NCI-H146 treated with DMSO at 0.1 percent for 48 hours (cell line): Measurements from ENCODE around the gene SPPL2B.
A peak's percentile ranks its signal among the peaks of the same experiment; 100 is the strongest.
"Not testable (repeated sequence)": the region's sequence is repeated elsewhere in the genome, so short reads cannot be mapped to it uniquely, and the experiment has no call there.

ENCODE experiments used
- DNase-seq: peaks from one replicate; lab custom pipeline; 2025; ENCODE audit not compliant: unreplicated experiment; lab: John Stamatoyannopoulos, UW

Gene SPPL2B

DNA sequence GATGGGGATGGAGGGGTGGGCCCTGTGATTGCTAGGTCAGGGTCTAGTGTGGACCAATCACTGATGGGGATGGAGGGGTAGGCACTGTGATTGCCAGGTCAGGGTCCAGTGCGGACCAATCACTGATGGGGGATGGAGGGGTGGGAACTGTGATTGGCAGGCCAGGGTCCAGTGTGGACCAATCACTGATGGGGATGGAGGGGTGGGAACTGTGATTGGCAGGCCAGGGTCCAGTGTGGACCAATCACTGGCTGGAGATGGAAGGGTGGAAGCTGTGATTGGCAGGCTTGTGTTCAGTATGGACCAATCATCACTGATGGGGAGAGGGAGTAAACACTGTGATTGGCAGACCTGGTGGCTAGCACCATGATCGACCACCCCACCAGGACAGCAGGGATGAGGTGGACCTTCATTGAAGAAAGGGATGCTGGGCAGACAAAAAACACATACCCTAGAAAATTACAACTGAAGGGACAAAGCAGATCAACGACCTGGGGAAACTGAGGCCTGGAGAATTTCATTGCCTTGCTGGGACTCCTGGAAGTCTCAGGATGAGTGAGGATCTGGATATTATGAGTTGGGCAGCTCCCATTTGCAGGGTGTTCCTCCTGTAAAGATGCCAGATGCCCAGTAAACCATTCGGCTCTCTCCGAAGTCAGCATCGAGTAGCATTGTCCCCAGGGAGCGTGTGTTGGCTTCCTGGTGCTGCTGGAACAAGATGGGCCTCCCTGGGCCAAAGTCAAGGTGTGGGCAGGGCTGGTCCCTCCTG, 47.1 kb downstream of the SPPL2B start:
- DNase-seq: no peak

DNA sequence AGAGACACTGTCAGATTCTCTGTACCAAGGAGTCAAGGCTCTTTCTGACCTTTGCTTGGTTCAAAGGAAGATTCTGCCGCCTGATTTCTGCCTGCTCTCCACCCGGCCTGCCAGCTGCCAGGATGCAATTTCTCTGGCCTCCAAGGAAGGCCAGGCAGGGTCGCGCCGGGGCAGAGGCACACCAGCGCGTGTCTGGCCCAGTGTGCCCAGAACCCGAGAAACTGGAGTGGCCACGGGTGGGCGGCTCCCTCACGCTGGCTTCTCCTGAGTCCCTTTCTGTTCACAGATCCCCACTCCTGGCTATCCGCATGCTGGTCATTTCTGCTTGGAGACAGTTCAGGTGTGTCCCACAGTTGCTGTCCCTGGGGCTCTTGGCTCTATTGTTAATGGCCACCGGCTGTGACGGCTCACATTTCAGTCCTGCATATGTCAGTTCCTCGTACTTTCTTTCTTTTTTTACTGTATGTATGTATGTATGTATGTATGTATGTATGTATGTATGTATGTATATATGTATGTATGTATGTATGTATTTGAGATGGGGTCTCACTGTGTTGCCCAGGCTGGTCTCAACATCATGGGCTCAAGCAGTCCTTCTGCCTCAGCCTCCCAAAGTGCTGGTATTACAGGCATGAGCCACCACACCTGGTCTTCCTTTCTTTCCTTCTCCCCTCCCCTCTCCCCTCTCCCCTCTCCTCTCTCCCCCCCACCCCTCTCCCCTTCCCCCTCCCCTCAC, 48.5 kb downstream of the SPPL2B start:
- peak; percentile 7 for DNase-seq

DNA sequence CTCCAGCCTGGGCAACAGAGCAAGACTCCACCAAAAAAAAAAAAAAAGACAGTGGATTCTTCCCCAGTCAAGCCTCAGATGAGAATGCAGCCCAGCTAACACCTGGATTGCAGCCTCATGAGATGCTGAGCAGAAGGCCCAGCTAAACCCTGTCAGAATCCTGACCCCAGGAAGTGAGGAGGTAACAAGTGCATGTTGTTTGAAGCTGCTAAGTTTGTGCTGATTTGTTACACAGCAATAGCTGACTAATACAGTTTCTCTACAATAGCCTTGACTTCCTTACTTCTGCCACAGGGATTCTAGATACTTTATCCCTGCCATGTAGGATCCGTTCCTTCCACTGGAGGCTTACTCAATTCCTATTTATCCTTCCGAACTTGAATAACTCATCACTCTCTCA, 52.1 kb downstream of the SPPL2B start:
- no peak for DNase-seq

DNA sequence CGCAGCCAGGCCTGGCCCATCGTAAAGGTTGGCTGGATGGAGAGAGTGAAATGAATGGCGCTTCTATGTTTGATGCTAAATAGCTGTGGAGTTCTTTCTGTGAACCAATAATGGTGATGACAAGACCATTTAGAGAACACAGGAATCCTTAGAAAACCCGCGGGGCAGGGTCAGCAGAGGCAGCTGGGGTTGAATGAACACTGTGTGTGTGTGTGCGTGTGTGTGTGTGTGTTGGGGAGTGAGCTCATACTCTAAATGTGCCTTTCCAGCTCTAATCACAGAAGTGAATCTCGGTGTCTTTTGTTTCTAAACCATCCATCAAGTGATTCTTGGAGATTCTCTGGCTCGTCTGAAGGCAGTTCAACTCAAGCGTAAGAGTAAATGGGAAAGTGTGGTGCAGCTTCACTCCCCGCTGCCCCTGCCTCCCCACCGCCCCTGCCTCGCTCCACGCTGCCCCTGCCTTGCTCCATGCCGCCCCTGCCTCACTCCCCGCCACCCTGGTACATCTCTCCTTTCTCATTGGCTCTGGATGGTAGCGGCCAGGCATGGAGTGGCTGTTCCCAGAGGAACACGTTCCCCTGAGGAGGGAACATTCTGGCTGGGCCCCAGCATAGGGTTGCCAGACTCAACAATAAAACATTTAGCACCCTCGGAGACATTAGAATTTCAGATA, 52.8 kb downstream of the SPPL2B start:
- peak; percentile 24 for DNase-seq

DNA sequence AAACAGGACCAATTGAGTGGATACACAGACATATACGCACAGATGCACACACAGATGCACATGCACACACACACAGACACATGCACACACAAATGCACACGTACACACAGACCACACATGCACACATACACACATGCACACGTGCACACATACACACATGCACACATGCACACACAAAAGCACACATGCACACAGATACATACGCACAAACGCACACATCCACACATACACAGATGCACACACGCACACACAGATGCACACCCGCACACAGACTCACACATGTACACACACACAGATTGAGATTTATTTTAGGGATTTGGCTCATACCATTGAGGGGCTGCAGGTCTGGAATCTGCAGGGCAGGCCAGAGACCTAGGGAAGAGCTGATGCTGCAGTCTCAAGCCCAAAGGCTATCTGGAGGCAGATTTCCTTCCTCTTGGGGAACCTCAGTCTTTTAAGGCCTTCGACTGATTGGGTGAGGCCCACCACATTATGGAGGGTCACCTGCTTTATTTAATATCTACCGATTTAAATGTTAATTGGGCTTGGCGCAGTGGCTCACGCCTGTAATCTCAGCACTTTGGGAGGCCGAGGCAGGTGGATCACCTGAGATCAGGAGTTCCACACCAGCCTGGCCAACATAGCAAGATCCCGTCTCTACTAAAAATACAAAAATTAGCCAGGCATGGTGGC, 54.2 kb downstream of the SPPL2B start:
- no peak for DNase-seq

DNA sequence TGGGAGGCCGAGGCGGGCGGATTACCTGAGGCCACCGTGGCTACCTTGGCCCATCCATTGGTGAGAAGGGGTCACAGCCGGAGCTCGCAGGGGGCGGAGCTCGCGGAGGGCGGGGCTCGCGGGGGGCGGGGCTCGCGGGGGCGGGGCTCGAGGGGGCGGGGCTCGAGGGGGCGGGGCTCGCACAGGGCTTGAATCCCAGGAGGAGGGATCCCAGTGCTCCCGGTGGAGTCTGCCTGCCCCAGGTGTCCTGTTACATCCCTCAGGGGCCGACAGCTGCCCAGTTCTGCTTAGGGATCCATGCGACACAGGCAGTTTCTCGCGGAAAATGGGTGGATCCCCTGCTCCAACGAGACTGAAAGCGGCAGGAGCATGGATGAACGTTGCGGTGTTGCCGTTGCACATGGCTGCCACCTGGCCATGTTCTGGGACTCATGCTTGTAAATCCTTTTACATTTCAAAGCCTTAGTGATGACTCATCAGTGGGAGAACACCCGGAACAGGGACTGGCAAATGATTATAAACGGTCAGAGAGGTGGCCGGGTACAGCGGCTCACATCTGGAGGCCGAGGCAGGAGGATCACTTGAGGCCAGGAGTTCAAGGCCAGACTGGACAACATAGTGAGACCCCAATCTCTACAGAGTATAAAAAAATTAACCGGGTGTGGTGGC, 56.7 kb downstream of the SPPL2B start:
- peak; percentile 75 for DNase-seq

DNA sequence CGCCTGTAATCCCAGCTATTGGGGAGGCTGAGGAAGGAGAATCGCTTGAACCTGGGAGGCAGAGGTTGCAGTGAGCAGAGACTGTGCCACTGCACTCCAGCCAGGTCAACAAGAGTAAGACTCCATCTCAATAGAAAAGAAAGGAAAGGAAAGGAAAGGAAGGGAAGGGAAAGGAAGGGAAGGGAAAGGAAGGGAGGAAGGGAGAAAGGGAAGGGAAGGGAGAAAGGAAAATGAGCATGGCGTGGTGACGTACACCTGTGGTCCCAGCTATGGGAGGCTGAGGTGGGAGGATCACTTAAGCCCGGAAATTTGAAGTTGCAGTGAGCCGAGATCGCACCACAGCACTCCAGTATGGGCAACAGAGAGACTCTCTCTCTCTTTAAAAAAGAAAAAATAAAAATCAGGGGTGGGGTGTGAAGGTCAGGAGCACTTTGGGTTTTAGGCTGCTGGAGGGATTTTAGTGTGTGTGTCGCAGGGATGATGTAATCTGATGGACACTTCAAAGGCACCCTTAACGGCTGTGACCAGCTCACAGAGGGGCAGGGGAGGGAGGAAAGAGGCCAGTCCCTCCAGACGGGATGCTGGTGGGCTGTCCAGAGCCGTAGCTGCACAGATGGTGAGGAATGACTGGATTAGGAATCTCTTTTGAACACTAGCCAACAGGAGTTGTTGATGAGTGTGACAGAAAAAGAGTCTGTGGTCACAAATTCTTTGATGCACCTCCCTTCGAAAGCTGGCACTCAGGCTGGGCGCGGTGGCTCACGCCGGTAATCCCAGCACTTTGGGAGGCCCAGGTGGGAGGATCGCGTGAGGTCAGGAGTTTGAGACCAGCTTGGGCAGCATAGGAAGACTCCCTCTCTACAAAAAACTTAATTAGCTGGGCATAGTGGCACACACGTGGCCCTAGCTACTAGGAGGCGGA, 59.1 kb downstream of the SPPL2B start:
- DNase-seq: no peak

DNA sequence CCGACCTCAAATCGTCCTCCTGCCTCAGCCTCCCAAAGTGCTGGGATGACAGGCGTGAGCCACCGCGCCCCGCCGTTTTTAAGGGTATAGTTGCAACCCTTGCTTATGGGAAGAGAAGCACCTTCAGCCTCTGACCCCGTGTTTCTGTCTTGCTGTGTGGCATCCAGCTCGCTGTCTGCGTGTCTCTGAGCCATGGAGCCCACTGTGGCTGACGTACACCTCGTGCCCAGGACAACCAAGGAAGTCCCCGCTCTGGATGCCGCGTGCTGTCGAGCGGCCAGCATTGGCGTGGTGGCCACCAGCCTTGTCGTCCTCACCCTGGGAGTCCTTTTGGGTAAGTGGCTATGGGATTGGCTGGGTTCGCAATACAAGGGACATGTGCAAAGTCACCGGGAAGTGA, 61.1 kb downstream of the SPPL2B start:
- no peak for DNase-seq

DNA sequence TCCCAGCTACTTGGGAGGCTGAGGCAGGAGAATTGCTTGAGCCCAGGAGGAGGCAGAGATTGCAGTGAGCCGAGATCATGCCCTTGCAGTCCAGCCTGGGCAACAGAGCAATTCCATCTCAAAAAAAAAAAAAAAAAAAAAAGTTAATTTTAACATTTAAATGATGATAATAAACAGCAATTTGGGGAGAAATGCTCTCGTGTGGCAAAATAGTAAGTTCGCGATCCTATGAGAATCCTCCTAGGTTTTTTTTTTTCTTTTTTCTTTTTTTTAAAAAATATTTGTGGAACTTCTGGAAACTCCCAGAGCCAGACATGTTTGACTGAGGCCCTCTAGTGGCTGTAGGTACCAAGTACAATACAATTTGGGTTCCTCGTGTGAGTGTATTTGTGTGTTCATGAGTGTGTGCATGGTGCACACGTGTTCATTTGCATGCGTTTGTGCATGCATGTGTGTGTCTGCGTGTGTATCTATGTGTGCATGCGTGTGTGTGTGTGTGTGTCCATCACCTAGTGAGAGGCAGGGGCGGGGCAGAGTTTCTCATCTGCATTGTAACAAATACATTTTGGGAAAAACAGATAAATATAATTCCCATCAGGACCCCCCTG, 62.7 kb downstream of the SPPL2B start:
- DNase-seq: peak; percentile 40

DNA sequence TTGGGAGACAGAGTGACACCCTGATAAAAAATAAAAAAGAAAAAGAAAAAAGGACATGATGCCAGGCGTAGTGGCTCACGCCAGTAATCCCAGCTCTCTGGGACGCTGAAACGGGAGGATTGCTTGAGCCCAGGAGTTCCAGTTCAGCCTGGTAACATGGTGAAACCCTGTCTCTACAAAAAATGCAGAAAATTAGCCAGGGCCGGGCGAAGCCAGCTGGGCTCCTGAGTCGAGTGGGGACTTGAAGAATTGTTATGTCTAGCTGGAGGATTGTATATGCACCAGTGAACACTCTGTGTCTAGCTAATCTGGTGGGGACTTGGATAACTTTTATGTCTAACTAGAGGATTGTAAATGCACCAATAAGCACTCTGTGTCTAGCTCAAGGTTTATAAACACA, 63.9 kb downstream of the SPPL2B start:
- no peak for DNase-seq

DNA sequence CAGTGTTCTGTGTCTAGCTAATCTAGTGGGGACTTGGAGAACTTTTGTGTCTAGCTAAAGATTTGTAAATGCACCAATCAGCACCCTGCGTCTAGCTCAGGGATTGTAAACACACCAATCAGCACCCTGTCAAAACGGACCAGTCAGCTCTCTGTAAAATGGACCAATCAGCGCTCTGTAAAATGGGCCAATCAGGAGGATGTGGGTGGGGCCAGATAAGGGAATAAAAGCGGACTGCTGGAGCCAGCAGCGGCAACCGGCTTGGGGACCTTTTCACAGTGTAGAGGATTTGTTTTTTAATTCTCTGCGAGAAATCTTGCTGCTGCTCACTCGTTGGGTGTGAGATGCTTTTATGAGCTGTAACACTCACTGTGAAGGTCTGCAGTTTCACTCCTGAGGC, 64.4 kb downstream of the SPPL2B start:
- DNase-seq: not testable (repeated sequence)

DNA sequence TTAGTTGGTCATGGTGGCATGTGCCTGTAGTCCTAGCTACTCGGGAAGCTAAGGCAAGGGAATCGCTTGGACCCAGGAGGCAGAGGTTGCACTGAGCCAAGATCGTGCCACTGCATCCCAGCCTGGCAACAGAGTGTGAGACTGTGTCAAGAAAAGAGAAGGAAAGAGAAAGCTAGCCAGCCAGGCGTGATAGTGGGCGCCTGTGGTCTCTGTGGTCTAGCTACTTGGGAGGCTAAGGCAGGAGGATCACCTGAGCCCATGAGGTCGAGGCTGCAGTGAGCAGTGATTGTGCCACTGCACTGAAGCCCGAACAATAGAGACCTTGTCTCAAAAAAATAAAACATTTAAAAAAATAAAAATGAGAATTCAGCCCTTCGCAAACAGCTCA, 65.6 kb downstream of the SPPL2B start:
- no peak for DNase-seq

DNA sequence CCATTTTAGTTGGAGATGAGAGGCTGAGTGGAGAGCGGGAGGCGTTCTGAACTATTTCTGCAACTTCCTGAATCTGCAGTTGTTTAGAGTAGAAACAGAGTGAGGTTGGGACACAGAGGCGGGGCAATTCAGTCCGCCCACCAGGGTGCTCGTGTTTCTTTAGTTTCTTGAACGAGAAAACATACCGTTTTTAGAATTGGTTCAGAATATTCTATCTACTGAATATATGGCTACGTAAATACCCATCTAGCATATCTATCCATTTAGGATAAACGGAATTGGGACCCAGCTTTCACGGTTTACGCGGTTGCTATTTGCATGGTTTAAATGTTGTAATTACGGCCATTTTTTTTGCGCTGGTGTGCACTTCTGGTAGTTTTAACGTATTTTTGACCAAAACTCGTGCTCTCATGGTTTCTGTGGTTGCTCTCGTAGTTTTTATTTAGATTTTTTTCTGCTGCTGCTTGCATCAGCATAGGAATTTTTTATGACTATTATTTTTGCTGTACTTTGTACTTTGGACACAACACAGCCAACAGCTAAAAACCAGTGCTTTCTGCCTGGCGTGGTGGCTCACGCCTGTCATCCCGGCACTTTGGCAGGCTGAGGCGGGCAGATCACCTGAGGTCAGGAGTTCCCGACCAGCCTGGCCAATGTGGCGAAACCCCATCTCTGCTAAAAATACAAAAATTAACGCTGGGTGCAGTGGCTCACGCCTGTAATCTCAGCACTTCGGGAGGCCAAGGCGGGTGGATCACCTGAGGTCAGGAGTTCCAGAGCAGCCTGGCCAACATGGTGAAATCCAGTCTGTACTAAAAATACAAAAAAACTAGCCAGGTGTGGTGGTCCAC, 66.2 kb downstream of the SPPL2B start:
- DNase-seq: no peak

DNA sequence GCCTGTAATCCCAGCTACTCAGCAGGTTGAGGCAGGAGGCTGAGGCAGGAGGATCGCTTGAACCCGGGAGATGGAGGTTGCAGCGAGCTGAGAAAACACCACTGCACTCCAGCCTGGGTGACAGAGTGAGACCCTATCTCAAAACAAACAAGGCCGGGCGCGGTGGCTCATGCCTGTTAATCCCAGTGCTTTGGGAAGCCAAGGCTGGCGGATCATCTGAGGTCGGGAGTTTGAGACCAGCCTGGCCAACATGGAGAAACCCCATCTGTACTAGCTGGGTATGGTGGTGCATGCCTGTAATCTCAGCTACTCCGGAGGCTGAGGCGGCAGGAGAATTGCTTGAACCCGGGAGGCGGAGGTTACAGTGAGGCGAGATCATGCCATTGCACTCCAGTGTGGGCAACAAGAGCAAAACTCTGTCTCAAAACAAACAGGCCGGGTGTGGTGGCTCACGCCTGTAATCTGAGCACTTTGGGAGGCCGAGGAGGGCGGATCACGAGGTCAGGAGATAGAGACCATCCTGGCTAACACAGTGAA, 66.9 kb downstream of the SPPL2B start:
- not testable (repeated sequence) for DNase-seq

DNA sequence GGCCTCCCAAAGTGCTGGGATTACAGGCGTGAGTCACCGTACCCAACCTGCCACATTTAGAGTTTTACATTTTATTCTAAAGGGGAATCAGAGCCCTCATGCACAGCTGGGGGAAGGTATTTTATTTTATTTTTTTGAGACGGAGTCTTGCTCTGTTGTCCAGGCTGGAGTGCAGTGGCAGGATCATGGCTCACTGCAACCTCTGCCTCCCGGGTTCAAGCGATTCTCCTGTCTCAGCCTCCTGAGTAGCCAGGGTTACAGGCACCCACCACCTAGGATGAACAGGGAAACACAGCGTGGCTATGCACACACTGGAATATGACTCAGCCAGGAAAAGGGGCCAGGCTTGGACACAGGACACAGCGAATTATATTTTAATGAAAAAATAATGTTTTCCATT, 68.7 kb downstream of the SPPL2B start:
- not testable (repeated sequence) for DNase-seq

DNA sequence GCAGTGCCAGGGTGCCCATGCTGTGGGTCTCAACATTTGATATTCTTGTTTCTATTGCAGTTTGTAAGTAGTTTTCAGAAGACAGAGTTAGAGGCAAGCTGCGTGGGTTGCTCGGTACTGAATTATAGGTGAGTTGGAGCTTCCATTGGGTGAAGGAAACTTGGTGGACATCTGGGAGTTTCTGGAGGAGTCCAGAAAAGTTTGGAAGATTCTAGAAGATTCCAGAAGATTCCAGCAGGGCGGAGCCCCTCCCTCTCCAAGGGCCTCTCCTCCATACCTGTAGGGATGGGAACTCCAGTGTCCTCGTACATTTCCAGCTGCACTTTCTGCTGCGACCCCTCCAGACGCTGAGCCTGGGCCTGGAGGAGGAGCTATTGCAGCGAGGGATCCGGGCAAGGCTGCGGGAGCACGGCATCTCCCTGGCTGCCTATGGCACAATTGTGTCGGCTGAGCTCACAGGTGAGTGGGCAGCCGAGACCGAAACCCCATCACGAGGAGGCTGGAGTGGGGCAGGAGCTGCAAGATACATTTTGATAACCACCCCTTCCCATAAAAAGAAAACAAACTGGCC, 70.3 kb downstream of the SPPL2B start:
- DNase-seq: no peak

DNA sequence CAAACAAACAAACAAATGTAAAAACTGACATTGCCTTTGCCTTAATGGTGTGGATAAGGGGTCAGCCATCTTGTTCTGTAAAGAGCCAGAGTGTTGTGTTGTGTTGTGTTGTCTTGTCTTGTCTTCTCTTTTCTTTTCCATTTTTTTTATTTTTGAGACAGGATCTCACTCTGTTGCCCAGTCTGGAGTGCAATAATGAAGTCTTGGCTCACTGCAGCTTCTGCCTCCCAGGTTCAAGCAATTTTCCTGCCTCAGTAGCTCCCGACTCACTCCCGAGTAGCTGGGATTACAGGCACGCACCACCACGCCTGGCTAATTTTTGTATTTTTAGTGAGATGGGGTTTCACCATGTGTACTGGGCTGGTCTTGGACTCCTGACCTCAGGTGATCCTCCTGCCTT, 71.1 kb downstream of the SPPL2B start:
- DNase-seq: no peak
